Activated CD8-positive, alpha-beta memory T cell treated with anti-CD3 and anti-CD28 coated beads for 48 hours (primary cell): ENCODE measurements around the gene PRLR.
A peak's percentile ranks its signal among the peaks of the same experiment; 100 is the strongest.
"Not testable (repeated sequence)": the region's sequence is repeated elsewhere in the genome, so short reads cannot be mapped to it uniquely, and the experiment has no call there.

Source experiments
- DNase-seq, 3 experiments: peaks; one replicate each; pipeline ENCODE4 v3.0.0-alpha.2; 2020; ENCODE audit warnings: low read depth in 2 of 3, low spot score in 2 of 3

The PRLR gene

GRCh38 chr5:35133186-35133585 lies 97.1 kb downstream of the PRLR start:
- DNase-seq, result no peak

GRCh38 chr5:35131723-35132122 lies 98.6 kb downstream of the PRLR start:
- DNase-seq, result no peak

- peak in 2 of 3 experiments; percentile 16 to 20 for DNase-seq
Observed at GRCh38 chr5:35129921-35130485, 100.3 kb downstream of the PRLR start.

GRCh38 chr5:35129276-35129675 lies 101.0 kb downstream of the PRLR start:
- no peak for DNase-seq

GRCh38 chr5:35127006-35127405 lies 103.3 kb downstream of the PRLR start:
- no peak for DNase-seq

- no peak for DNase-seq
Observed at GRCh38 chr5:35125746-35126145, 104.5 kb downstream of the PRLR start.

GRCh38 chr5:35124932-35125331 lies 105.4 kb downstream of the PRLR start:
- DNase-seq, result no peak

GRCh38 chr5:35122819-35123218 lies 107.5 kb downstream of the PRLR start:
- no peak for DNase-seq

GRCh38 chr5:35120715-35121114 lies 109.6 kb downstream of the PRLR start:
- no peak for DNase-seq

- DNase-seq, result no peak
Observed at GRCh38 chr5:35117967-35118366, 112.3 kb downstream of the PRLR start.

GRCh38 chr5:35115920-35116319 lies 114.4 kb downstream of the PRLR start:
- DNase-seq, result no peak

- no peak for DNase-seq
Observed at GRCh38 chr5:35114698-35115097, 115.6 kb downstream of the PRLR start.

- no peak for DNase-seq
Observed at GRCh38 chr5:35112300-35112699, 118.0 kb downstream of the PRLR start.

GRCh38 chr5:35104550-35104949 lies 125.7 kb downstream of the PRLR start:
- not testable (repeated sequence) for DNase-seq

- no peak for DNase-seq
Observed at GRCh38 chr5:35103637-35104299, 126.5 kb downstream of the PRLR start.

GRCh38 chr5:35101720-35102119 lies 128.6 kb downstream of the PRLR start:
- not testable (repeated sequence) for DNase-seq

- no peak for DNase-seq
Observed at GRCh38 chr5:35101016-35101415, 129.3 kb downstream of the PRLR start.

- DNase-seq, result no peak
Observed at GRCh38 chr5:35098214-35098613, 132.1 kb downstream of the PRLR start.

GRCh38 chr5:35096932-35097331 lies 133.4 kb downstream of the PRLR start:
- no peak for DNase-seq

GRCh38 chr5:35096216-35096615 lies 134.1 kb downstream of the PRLR start:
- DNase-seq, result no peak

- no peak for DNase-seq
Observed at GRCh38 chr5:35095366-35095765, 134.9 kb downstream of the PRLR start.

- no peak for DNase-seq
Observed at GRCh38 chr5:35094948-35095347, 135.3 kb downstream of the PRLR start.

- no peak for DNase-seq
Observed at GRCh38 chr5:35092703-35093102, 137.6 kb downstream of the PRLR start.
